Left ventricle myocardium inferior (tissue), 1 donor: Measurements from ENCODE around the gene FASTKD3. TPM values are rescaled to one million over a fixed set of nuclear protein-coding genes. Genes with fewer than 3 reads are reported as not detected.

Experiments
- DNase-seq: peaks from one replicate; pipeline ENCODE4 v3.0.0-alpha.2; 2020
- H3K27ac ChIP-seq: fragments of 200-600 bp; replicated peaks from 2 replicates; pipeline ENCODE4 v1.8.0; 2021
- H3K27me3 ChIP-seq: fragments of 200-600 bp; 2 replicates; pipeline ENCODE4 v1.8.0; 2021; ENCODE audit warnings: low read depth
- H3K36me3 ChIP-seq: fragments of 200-600 bp; 2 replicates; pipeline ENCODE4 v1.8.0; 2021
- H3K4me1 ChIP-seq: fragments of 200-600 bp; 2 replicates; pipeline ENCODE4 v1.8.0; 2021
- H3K4me3 ChIP-seq: fragments of 200-600 bp; 2 replicates; pipeline ENCODE4 v1.8.0; 2021; ENCODE audit warnings: mild to moderate bottlenecking, moderate library complexity
- H3K9me3 ChIP-seq: fragments of 200-600 bp; replicated peaks from 2 replicates; pipeline ENCODE4 v1.8.0; 2021
- CTCF ChIP-seq: fragments of 200-600 bp; IDR thresholded peaks from 2 replicates; pipeline ENCODE4 v1.8.0; 2021; ENCODE audit warnings: antibody characterized with exemption, mild to moderate bottlenecking, borderline replicate concordance
- intact Hi-C: fragments of 100-400 bp; cut with micrococcal nuclease; formaldehyde crosslinking; loops from one replicate; pipeline ENCODE4 v1.11.0; 2022
- total RNA-seq: library from RNA; stranded (reverse); fragmentation: NEBNext Ultra II Directional; extraction: Animal tissue kit (Norgen Biotek cat#: 25700); gene quantifications from one replicate; pipeline ENCODE4 v1.2.1, GENCODE V29; 2021
- donor health status: DM: no; HTN: yes; CAD: no; lungs with severe emphysema.

Gene FASTKD3
- total RNA-seq, 1 donor from 2014 or later = 5.8 TPM

GRCh38 chr5:7908317-7908716 is 39.5 kb upstream of the FASTKD3 start:
- Histone ChIP-seq H3K27me3 (no peaks in the 10 kb centered on the region), H3K4me1 (no peaks in the 10 kb centered on the region), H3K4me3 (no peak overlapping the region), H3K36me3 (peaks cover 46% of the 10 kb centered on the region), H3K9me3 (peaks cover 46% of the 10 kb centered on the region), H3K27ac (no peak overlapping the region)
- no peak for DNase-seq
- no peak for TF ChIP-seq CTCF
- intact Hi-C loops = no loop called here

GRCh38 chr5:7907612-7908011 is 38.8 kb upstream of the FASTKD3 start:
- H3K4me3 ChIP-seq = no peak overlapping the region
- H3K36me3 ChIP-seq = peaks cover 50% of the 10 kb centered on the region
- no peaks in the 10 kb centered on the region for H3K4me1 ChIP-seq
- intact Hi-C loops = no loop called here
- no peak for TF ChIP-seq CTCF
- no peak for DNase-seq
- no peak overlapping the region for H3K27ac ChIP-seq
- peaks cover 38% of the 10 kb centered on the region for H3K9me3 ChIP-seq
- no peaks in the 10 kb centered on the region for H3K27me3 ChIP-seq

GRCh38 chr5:7904170-7904569 is 35.3 kb upstream of the FASTKD3 start:
- Histone ChIP-seq H3K4me3 (no peak overlapping the region), H3K36me3 (peaks cover 74% of the 10 kb centered on the region), H3K27me3 (no peaks in the 10 kb centered on the region), H3K9me3 (peaks cover 26% of the 10 kb centered on the region), H3K4me1 (no peaks in the 10 kb centered on the region), H3K27ac (no peak overlapping the region)
- TF ChIP-seq CTCF = no peak
- intact Hi-C loops = no loop called here
- DNase-seq = no peak

- H3K36me3 ChIP-seq = peaks cover 74% of the 10 kb centered on the region
Measured at GRCh38 chr5:7902666-7903625, 34.1 kb upstream of the FASTKD3 start.

GRCh38 chr5:7902201-7902600 is 33.4 kb upstream of the FASTKD3 start:
- H3K27ac ChIP-seq = no peak overlapping the region
- no peaks in the 10 kb centered on the region for H3K27me3 ChIP-seq
- peaks cover 74% of the 10 kb centered on the region for H3K36me3 ChIP-seq
- intact Hi-C loops = no loop called here
- no peak for DNase-seq
- H3K4me3 ChIP-seq = no peak overlapping the region
- no peaks in the 10 kb centered on the region for H3K4me1 ChIP-seq
- peaks cover 6% of the 10 kb centered on the region for H3K9me3 ChIP-seq
- TF ChIP-seq CTCF = no peak

More at GRCh38 chr5:7902666-7903625, 34.1 kb upstream of the FASTKD3 start:
- Histone ChIP-seq H3K4me1 (no peaks in the 10 kb centered on the region), H3K9me3 (peaks cover 13% of the 10 kb centered on the region), H3K4me3 (no peak overlapping the region), H3K27ac (no peak overlapping the region), H3K27me3 (no peaks in the 10 kb centered on the region)
- no peak for TF ChIP-seq CTCF
- intact Hi-C loops = no loop called here
- no peak for DNase-seq
